GM23338 (cell line): ENCODE data around the gene HIVEP3. TPM values are rescaled to one million over a fixed set of nuclear protein-coding genes. Genes with fewer than 3 reads are reported as not detected.

Source experiments
- ATAC-seq: fragments of 200-7000 bp; cut with Tn5 transposase; 3 replicates; pipeline ENCODE4 v1.9.1; 2020
- DNase-seq: peaks from one replicate; pipeline ENCODE4 v3.0.0-alpha.2; 2015; ENCODE audit warnings: low spot score
- H2AFZ ChIP-seq: fragments of 200-600 bp; sonication (generic); 2 replicates; pipeline ENCODE4 v1.8.0; 2016; ENCODE audit warnings: antibody characterized with exemption, mild to moderate bottlenecking, moderate library complexity
- H3F3A ChIP-seq: fragments of 200-600 bp; sonication (generic); replicated peaks from 2 replicates; pipeline ENCODE4 v1.8.0; 2017; ENCODE audit warnings: antibody characterized with exemption, mixed run types, low read depth
- H3K27ac ChIP-seq: fragments of 200-600 bp; sonication (generic); 2 replicates; pipeline ENCODE4 v1.6.1; 2016; ENCODE audit warnings: low read depth
- H3K27me3 ChIP-seq: fragments of 200-600 bp; sonication (generic); 2 replicates; pipeline ENCODE4 v1.8.0; 2016; ENCODE audit warnings: mild to moderate bottlenecking, mixed run types, moderate library complexity; ENCODE audit not compliant: insufficient read depth
- H3K36me3 ChIP-seq: fragments of 200-600 bp; sonication (generic); 2 replicates; pipeline ENCODE4 v1.8.0; 2016; ENCODE audit warnings: mild to moderate bottlenecking; ENCODE audit not compliant: insufficient read depth
- H3K4me1 ChIP-seq: fragments of 200-600 bp; sonication (generic); 2 replicates; pipeline ENCODE4 v1.8.0; 2016; ENCODE audit warnings: mild to moderate bottlenecking, moderate library complexity; ENCODE audit not compliant: insufficient read depth
- H3K4me2 ChIP-seq: fragments of 200-600 bp; sonication (generic); 2 replicates; pipeline ENCODE4 v1.7.1; 2017; ENCODE audit warnings: mixed run types
- H3K4me3 ChIP-seq: fragments of 200-600 bp; sonication (generic); 2 replicates; pipeline ENCODE4 v1.6.1; 2016; ENCODE audit warnings: mixed run types
- H3K79me2 ChIP-seq: fragments of 200-600 bp; sonication (generic); replicated peaks from 2 replicates; pipeline ENCODE4 v1.8.0; 2017; ENCODE audit warnings: mild to moderate bottlenecking; ENCODE audit not compliant: insufficient read depth
- H3K9me2 ChIP-seq: fragments of 200-600 bp; sonication (generic); 2 replicates; pipeline ENCODE4 v1.8.0; 2017; ENCODE audit not compliant: insufficient read depth
- H4K20me1 ChIP-seq: fragments of 200-600 bp; sonication (generic); replicated peaks from 2 replicates; pipeline ENCODE4 v1.8.0; 2017; ENCODE audit warnings: mild to moderate bottlenecking; ENCODE audit not compliant: insufficient read depth
- H3K27ac Mint-ChIP-seq: 2 replicates; pipeline ENCODE4 v1.8.0; 2020; ENCODE audit warnings: inconsistent platforms, mild to moderate bottlenecking, moderate library complexity, mixed read lengths
- H3K27me3 Mint-ChIP-seq: 3 replicates; pipeline ENCODE4 v1.8.0; 2022; ENCODE audit warnings: low read depth, mild to moderate bottlenecking, moderate library complexity, mixed read lengths, inconsistent platforms; ENCODE audit not compliant: insufficient read depth, poor library complexity
- H3K36me3 Mint-ChIP-seq: 3 replicates; pipeline ENCODE4 v1.8.0; 2021; ENCODE audit warnings: low read depth, mild to moderate bottlenecking, inconsistent platforms, moderate library complexity, mixed read lengths
- H3K4me1 Mint-ChIP-seq: 3 replicates; pipeline ENCODE4 v1.8.0; 2020; ENCODE audit warnings: mild to moderate bottlenecking, inconsistent platforms, mixed read lengths
- H3K4me3 Mint-ChIP-seq: 3 replicates; pipeline ENCODE4 v1.8.0; 2021; ENCODE audit warnings: moderate library complexity, mild to moderate bottlenecking, inconsistent platforms, mixed read lengths
- H3K9me3 Mint-ChIP-seq: 3 replicates; pipeline ENCODE4 v1.8.0; 2020; ENCODE audit warnings: moderate library complexity, mild to moderate bottlenecking, inconsistent platforms, mixed read lengths
- CREB1 ChIP-seq: fragments of 250-450 bp; sonication (Bioruptor Pico); IDR thresholded peaks from 2 replicates; pipeline ENCODE4 v1.5.0; 2020; ENCODE audit warnings: low read depth, mild to moderate bottlenecking, moderate library complexity
- EZH2 ChIP-seq: fragments of 200-600 bp; sonication (generic); IDR thresholded peaks from one replicate; pipeline ENCODE4 v1.8.0; 2017; ENCODE audit warnings: antibody characterized with exemption, mild to moderate bottlenecking, low read depth; ENCODE audit not compliant: unreplicated experiment
- JUNB ChIP-seq: IDR thresholded peaks from one replicate; pipeline ENCODE4 v1.6.1; 2016; ENCODE audit warnings: antibody characterized with exemption; ENCODE audit not compliant: unreplicated experiment
- POLR2AphosphoS5 ChIP-seq: IDR thresholded peaks from 2 replicates; pipeline ENCODE4 v1.6.1; 2016; ENCODE audit warnings: antibody characterized with exemption, low read depth
- STAT1 ChIP-seq: IDR thresholded peaks from one replicate; pipeline ENCODE4 v1.6.1; 2016; ENCODE audit warnings: antibody characterized with exemption; ENCODE audit not compliant: unreplicated experiment
- ZNF114 ChIP-seq: fragments of 250-450 bp; sonication (Bioruptor Pico); IDR thresholded peaks from 2 replicates; pipeline ENCODE4 v1.5.0; 2020; ENCODE audit warnings: mild to moderate bottlenecking, moderate library complexity
- polyA plus RNA-seq: library from polyadenylated mRNA; unstranded; fragments of >200 nt; fragmentation: Nextera tagmentation; extraction: Ambion mirVana; gene quantifications from 2 replicates; pipeline ENCODE4 v1.2.1, GENCODE V29; 2016
- total RNA-seq: library from RNA; depleted of rRNA; stranded (reverse); fragments of >200 nt; shearing (Covaris generic); gene quantifications from 2 replicates; pipeline ENCODE4 v1.2.3, GENCODE V29; 2014
- TF ChIP-seq, protein P1 (sequence below), 2 experiments: fragments of 200-600 bp in 1 of 2; sonication (generic) in 1 of 2; conservative IDR thresholded peaks; 2 replicates each; pipeline versions ENCODE4 v1.5.1 to v1.6.1; 2016 to 2017; ENCODE audit warnings: antibody characterized with exemption in 2 of 2, low read depth in 2 of 2, mild to moderate bottlenecking in 2 of 2, moderate library complexity in 1 of 2
- TF ChIP-seq, protein P2 (sequence below): IDR thresholded peaks from 2 replicates; pipeline ENCODE4 v1.6.1; 2016; ENCODE audit warnings: antibody characterized with exemption
- TF ChIP-seq, protein P3 (sequence below): fragments of 250-450 bp; sonication (Bioruptor Pico); IDR thresholded peaks from 2 replicates; pipeline ENCODE4 v1.5.0; 2020; ENCODE audit warnings: mild to moderate bottlenecking, moderate library complexity

Gene HIVEP3
- total and polyA plus RNA-seq, 2 experiments from 2014 or later, result 0.14 to 0.24 TPM

GRCh38 chr1:41497056-41497440 lies 421.7 kb downstream of the HIVEP3 start (continued):
- TF ChIP-seq, protein P1, sequence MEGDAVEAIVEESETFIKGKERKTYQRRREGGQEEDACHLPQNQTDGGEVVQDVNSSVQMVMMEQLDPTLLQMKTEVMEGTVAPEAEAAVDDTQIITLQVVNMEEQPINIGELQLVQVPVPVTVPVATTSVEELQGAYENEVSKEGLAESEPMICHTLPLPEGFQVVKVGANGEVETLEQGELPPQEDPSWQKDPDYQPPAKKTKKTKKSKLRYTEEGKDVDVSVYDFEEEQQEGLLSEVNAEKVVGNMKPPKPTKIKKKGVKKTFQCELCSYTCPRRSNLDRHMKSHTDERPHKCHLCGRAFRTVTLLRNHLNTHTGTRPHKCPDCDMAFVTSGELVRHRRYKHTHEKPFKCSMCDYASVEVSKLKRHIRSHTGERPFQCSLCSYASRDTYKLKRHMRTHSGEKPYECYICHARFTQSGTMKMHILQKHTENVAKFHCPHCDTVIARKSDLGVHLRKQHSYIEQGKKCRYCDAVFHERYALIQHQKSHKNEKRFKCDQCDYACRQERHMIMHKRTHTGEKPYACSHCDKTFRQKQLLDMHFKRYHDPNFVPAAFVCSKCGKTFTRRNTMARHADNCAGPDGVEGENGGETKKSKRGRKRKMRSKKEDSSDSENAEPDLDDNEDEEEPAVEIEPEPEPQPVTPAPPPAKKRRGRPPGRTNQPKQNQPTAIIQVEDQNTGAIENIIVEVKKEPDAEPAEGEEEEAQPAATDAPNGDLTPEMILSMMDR (conservative IDR thresholded peaks at IDR 0.05; ENCODE audit: low read depth in 2 of 2), result no peak
- TF ChIP-seq ZNF114 (CRISPR knock-in tag), result no peak

DNA sequence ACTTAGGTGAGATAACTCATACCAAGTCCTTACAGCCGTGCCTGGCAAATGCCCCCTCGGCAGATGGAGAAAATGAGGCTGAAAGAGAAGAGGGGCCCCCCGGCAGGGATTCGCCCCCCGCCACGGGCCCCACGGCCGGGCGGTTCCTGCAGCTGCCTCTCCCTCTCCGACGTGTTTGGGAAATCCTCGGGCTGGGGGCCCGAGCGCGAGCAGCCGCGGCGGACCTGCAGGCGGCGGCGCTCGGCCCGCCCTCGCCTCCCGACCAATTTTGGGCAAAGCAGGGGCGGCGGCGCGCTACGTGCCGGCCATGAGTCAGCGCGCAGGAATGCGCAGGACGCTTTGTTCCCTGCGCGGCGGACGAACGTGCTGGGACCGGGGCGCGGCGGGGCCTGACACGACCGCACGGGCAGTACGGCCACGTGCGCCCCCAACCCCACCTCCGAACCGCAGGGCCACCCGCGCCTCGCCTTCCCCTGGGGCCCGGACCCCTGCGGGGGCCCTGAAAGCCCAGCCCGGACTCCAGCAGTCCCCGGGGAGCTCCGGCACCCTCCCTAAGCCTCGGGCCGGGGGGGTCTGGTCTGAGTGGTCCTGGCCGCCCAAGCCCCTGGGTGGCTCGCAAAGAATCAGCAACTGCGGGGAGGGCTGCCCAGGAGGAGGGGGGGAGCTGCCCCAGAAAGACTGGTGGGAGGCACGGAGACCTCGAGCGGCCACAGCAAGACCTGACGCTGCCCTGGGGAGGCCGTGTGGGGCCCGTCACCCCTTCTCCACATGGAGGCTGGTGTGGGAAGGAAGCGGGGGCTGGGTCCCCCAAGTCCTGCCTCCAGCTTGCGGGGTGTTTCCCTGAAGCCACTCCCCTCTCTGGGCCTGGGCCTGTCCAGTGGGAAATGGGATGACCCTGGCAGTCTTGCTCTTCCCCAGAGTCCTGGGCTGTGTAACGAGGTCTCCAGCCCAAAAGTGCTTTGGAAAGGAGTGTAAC lies 422.4 kb downstream of the HIVEP3 start:
- Histone ChIP-seq H3K4me3 (peak overlapping the region; percentile 55), H3K9me2 (no peaks in the 10 kb centered on the region), H3K36me3 (no peaks in the 10 kb centered on the region), H3K79me2 (no peaks in the 10 kb centered on the region), H4K20me1 (no peaks in the 10 kb centered on the region), H3F3A (0 out of 2 replicates have a peak, but pooled peaks cover 5% of the 10 kb centered on the region), H3K27ac (no peak overlapping the region), H3K4me2 (peak overlapping the region; percentile 83), H2AFZ (peak overlapping the region; percentile 81), H3K27me3 (peaks cover 12% of the 10 kb centered on the region), H3K4me1 (peaks cover 12% of the 10 kb centered on the region; the same call in 1 of the 2 replicates)
- H3K27ac Mint-ChIP-seq, result no peak overlapping the region
- peaks cover 21% of the 10 kb centered on the region for H3K27me3 Mint-ChIP-seq
- peaks cover 21% of the 10 kb centered on the region for H3K4me1 Mint-ChIP-seq
- DNase-seq, result peak; percentile 95
- TF ChIP-seq, protein P2, sequence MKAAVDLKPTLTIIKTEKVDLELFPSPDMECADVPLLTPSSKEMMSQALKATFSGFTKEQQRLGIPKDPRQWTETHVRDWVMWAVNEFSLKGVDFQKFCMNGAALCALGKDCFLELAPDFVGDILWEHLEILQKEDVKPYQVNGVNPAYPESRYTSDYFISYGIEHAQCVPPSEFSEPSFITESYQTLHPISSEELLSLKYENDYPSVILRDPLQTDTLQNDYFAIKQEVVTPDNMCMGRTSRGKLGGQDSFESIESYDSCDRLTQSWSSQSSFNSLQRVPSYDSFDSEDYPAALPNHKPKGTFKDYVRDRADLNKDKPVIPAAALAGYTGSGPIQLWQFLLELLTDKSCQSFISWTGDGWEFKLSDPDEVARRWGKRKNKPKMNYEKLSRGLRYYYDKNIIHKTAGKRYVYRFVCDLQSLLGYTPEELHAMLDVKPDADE, result no peak
- TF ChIP-seq CREB1 (CRISPR knock-in tag) (peak; percentile 78), STAT1 (no peak), JUNB (peak; percentile 40), POLR2AphosphoS5 (peak; percentile 52), EZH2 (no peak)
- TF ChIP-seq, protein P3, sequence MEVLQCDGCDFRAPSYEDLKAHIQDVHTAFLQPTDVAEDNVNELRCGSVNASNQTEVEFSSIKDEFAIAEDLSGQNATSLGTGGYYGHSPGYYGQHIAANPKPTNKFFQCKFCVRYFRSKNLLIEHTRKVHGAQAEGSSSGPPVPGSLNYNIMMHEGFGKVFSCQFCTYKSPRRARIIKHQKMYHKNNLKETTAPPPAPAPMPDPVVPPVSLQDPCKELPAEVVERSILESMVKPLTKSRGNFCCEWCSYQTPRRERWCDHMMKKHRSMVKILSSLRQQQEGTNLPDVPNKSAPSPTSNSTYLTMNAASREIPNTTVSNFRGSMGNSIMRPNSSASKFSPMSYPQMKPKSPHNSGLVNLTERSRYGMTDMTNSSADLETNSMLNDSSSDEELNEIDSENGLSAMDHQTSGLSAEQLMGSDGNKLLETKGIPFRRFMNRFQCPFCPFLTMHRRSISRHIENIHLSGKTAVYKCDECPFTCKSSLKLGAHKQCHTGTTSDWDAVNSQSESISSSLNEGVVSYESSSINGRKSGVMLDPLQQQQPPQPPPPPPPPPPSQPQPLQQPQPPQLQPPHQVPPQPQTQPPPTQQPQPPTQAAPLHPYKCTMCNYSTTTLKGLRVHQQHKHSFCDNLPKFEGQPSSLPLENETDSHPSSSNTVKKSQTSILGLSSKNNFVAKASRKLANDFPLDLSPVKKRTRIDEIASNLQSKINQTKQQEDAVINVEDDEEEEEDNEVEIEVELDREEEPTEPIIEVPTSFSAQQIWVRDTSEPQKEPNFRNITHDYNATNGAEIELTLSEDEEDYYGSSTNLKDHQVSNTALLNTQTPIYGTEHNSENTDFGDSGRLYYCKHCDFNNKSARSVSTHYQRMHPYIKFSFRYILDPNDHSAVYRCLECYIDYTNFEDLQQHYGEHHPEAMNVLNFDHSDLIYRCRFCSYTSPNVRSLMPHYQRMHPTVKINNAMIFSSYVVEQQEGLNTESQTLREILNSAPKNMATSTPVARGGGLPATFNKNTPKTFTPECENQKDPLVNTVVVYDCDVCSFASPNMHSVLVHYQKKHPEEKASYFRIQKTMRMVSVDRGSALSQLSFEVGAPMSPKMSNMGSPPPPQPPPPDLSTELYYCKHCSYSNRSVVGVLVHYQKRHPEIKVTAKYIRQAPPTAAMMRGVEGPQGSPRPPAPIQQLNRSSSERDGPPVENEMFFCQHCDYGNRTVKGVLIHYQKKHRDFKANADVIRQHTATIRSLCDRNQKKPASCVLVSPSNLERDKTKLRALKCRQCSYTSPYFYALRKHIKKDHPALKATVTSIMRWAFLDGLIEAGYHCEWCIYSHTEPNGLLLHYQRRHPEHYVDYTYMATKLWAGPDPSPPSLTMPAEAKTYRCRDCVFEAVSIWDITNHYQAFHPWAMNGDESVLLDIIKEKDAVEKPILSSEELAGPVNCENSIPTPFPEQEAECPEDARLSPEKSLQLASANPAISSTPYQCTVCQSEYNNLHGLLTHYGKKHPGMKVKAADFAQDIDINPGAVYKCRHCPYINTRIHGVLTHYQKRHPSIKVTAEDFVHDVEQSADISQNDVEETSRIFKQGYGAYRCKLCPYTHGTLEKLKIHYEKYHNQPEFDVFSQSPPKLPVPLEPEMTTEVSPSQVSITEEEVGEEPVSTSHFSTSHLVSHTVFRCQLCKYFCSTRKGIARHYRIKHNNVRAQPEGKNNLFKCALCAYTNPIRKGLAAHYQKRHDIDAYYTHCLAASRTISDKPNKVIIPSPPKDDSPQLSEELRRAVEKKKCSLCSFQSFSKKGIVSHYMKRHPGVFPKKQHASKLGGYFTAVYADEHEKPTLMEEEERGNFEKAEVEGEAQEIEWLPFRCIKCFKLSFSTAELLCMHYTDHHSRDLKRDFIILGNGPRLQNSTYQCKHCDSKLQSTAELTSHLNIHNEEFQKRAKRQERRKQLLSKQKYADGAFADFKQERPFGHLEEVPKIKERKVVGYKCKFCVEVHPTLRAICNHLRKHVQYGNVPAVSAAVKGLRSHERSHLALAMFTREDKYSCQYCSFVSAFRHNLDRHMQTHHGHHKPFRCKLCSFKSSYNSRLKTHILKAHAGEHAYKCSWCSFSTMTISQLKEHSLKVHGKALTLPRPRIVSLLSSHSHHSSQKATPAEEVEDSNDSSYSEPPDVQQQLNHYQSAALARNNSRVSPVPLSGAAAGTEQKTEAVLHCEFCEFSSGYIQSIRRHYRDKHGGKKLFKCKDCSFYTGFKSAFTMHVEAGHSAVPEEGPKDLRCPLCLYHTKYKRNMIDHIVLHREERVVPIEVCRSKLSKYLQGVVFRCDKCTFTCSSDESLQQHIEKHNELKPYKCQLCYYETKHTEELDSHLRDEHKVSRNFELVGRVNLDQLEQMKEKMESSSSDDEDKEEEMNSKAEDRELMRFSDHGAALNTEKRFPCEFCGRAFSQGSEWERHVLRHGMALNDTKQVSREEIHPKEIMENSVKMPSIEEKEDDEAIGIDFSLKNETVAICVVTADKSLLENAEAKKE (CRISPR knock-in tag), result no peak
- TF ChIP-seq, protein P1 (conservative IDR thresholded peaks at IDR 0.05; ENCODE audit: low read depth in 2 of 2), result peak in 1 of 2 experiments; percentile 10; a peak in 1 of 4 replicates
- H3K4me3 Mint-ChIP-seq, result peak overlapping the region; percentile 57
- no peaks in the 10 kb centered on the region for H3K9me3 Mint-ChIP-seq
- peak; percentile 79 for ATAC-seq
- H3K36me3 Mint-ChIP-seq, result no peaks in the 10 kb centered on the region
